GM12878 (cell line): ENCODE data around the gene UAP1L1. TPM values are rescaled to one million over a fixed set of nuclear protein-coding genes. Genes with fewer than 3 reads are reported as not detected.

Experiments used
- ATAC-seq: fragments of 200-7000 bp; cut with Tn5 transposase; 3 replicates; pipeline ENCODE4 v1.9.1; 2020; ENCODE audit warnings: mild to moderate bottlenecking, moderate library complexity
- BruUV-seq: library from RNA; stranded (reverse); fragments of 400-500 nt; replicated peaks from 2 replicates; lab custom pipeline; 2021; lab: Mats Ljungman, UMichigan
- CTCF ChIA-PET: fragments of 300-600 bp; sonication (Branson Sonifier 250); formaldehyde crosslinking; extraction: SDS; loops from one replicate; lab custom pipeline; 2021; ENCODE audit warnings: inconsistent platforms; lab: Yijun Ruan, JAX
- POLR2A ChIA-PET: fragments of 350-600 bp; formaldehyde crosslinking; extraction: SDS; loops from one replicate; lab custom pipeline; 2021; ENCODE audit warnings: inconsistent platforms; lab: Charles Lee
- RAD21 ChIA-PET: fragments of 300-600 bp; sonication (Branson Sonifier 250); formaldehyde crosslinking; loops from one replicate; lab custom pipeline; 2023; ENCODE audit warnings: antibody characterized with exemption; ENCODE audit not compliant: unreplicated experiment; lab: Charles Lee
- SMC1A ChIA-PET: fragments of 300-600 bp; sonication (Branson Sonifier 250); formaldehyde crosslinking; loops from one replicate; lab custom pipeline; 2023; ENCODE audit not compliant: unreplicated experiment, uncharacterized antibody; lab: Charles Lee
- DNase-seq: peaks from one replicate; pipeline ENCODE4 v3.0.0-alpha.2; 2011; ENCODE audit warnings: low read depth, low spot score
- FAIRE-seq: peaks from 3 replicates; lab custom pipeline; 2011; peaks lifted over from hg19 to GRCh38; lab: Jason Lieb, UNC
- H2AFZ ChIP-seq: 2 replicates; pipeline ENCODE4 v1.6.0; 2011; ENCODE audit warnings: low read depth, low read length, control low read depth; ENCODE audit not compliant: control insufficient read depth
- H3K27ac ChIP-seq: 2 replicates; pipeline ENCODE4 v1.5.1; 2011; ENCODE audit warnings: control low read depth; ENCODE audit not compliant: control insufficient read depth, insufficient read depth
- H3K27me3 ChIP-seq, 2 experiments: replicated peaks in 1 of 2; 2 replicates each; pipeline versions ENCODE4 v1.6.0 to v1.6.1; 2011; ENCODE audit warnings: low read length in 1 of 2; ENCODE audit not compliant: control insufficient read depth in 2 of 2, insufficient read depth in 2 of 2
- H3K36me3 ChIP-seq, 2 experiments: 2 replicates each; pipeline ENCODE4 v1.5.1; 2011; ENCODE audit warnings: low read length in 1 of 2; ENCODE audit not compliant: control insufficient read depth in 2 of 2, insufficient read depth in 2 of 2
- H3K4me1 ChIP-seq: 2 replicates; pipeline ENCODE4 v1.6.1; 2011; ENCODE audit warnings: mild to moderate bottlenecking, low read length, moderate library complexity, mixed read lengths; ENCODE audit not compliant: control insufficient read depth, insufficient read depth
- H3K4me2 ChIP-seq: 2 replicates; pipeline ENCODE4 v1.6.0; 2011; ENCODE audit warnings: control low read depth; ENCODE audit not compliant: control insufficient read depth, insufficient read depth
- H3K4me3 ChIP-seq: fragments of 200-600 bp; sonication (generic); 2 replicates; pipeline ENCODE4 v1.5.1; 2016
- H3K79me2 ChIP-seq: 2 replicates; pipeline ENCODE4 v1.6.0; 2011; ENCODE audit warnings: low read length; ENCODE audit not compliant: control insufficient read depth, insufficient read depth
- H3K9ac ChIP-seq: 2 replicates; pipeline ENCODE4 v1.8.0; 2011; ENCODE audit warnings: low read length, control low read depth, mixed read lengths; ENCODE audit not compliant: control insufficient read depth, insufficient read depth
- H3K9me3 ChIP-seq: replicated peaks from 3 replicates; pipeline ENCODE4 v1.5.1; 2011; ENCODE audit warnings: mild to moderate bottlenecking, low read length; ENCODE audit not compliant: control insufficient read depth, insufficient read depth
- H4K20me1 ChIP-seq: 2 replicates; pipeline ENCODE4 v1.6.0; 2011; ENCODE audit not compliant: control insufficient read depth, insufficient read depth
- CHD2 ChIP-seq: IDR thresholded peaks from 2 replicates; pipeline ENCODE4 v1.6.1; 2011; ENCODE audit warnings: low read depth, low read length, improper control_type of control experiment, borderline replicate concordance
- EED ChIP-seq: sonication (generic); IDR thresholded peaks from 2 replicates; pipeline ENCODE4 v1.6.1; 2016; ENCODE audit warnings: antibody characterized with exemption, low read depth
- FOS ChIP-seq: IDR thresholded peaks from 3 replicates; pipeline ENCODE4 v1.6.1; 2011; ENCODE audit warnings: borderline replicate concordance; ENCODE audit not compliant: insufficient read length; ENCODE audit errors: extremely low read depth
- HCFC1 ChIP-seq: fragments of 150-350 bp; IDR thresholded peaks from 2 replicates; pipeline ENCODE4 v1.6.1; 2014; ENCODE audit warnings: low read length
- HDAC2 ChIP-seq: fragments of 200-600 bp; sonication (generic); IDR thresholded peaks from 2 replicates; pipeline ENCODE4 v1.6.1; 2017
- IRF4 ChIP-seq: IDR thresholded peaks from 2 replicates; pipeline ENCODE4 v1.6.1; 2011; ENCODE audit warnings: low read depth, low read length
- MTA3 ChIP-seq: IDR thresholded peaks from 2 replicates; pipeline ENCODE4 v1.6.1; 2012; ENCODE audit warnings: low read length, inconsistent platforms, borderline replicate concordance
- NR2C1 ChIP-seq: fragments of 450-650 bp; IDR thresholded peaks from 2 replicates; pipeline ENCODE4 v1.6.1; 2017; ENCODE audit warnings: antibody characterized with exemption, mild to moderate bottlenecking, moderate library complexity
- PAX8 ChIP-seq: fragments of 450-650 bp; IDR thresholded peaks from 2 replicates; pipeline ENCODE4 v1.6.1; 2017; ENCODE audit warnings: mild to moderate bottlenecking, moderate library complexity
- SIX5 ChIP-seq: IDR thresholded peaks from 2 replicates; pipeline ENCODE4 v1.6.1; 2011; ENCODE audit warnings: mild to moderate bottlenecking, low read depth, low read length, moderate library complexity; ENCODE audit not compliant: severe bottlenecking
- TAF1 ChIP-seq: IDR thresholded peaks from 2 replicates; pipeline ENCODE4 v1.6.1; 2011; ENCODE audit warnings: mild to moderate bottlenecking, low read depth, low read length, borderline replicate concordance
- WGBS: methylation state at CpG from one replicate; pipeline ENCODE4 v1.1.6; 2016; ENCODE audit warnings: low lambda C conversion rate; ENCODE audit not compliant: insufficient replicate concordance, insufficient coverage; ENCODE audit errors: missing lambda C conversion rate; 5-methylcytosine and 5-hydroxymethylcytosine counted together
- in situ Hi-C: fragments of 300-500 bp; cut with MboI; formaldehyde crosslinking; loops from 9 replicates; pipeline ENCODE4 v1.14.3; 2018; ENCODE audit warnings: mixed read lengths
- intact Hi-C: fragments of 100-400 bp; cut with micrococcal nuclease; formaldehyde crosslinking; loops from one replicate; pipeline ENCODE4 v1.14.2; 2022; ENCODE audit not compliant: unreplicated experiment
- polyA plus RNA-seq, 11 experiments: library from polyadenylated mRNA; depleted of rRNA in 4 of 11; unstranded in 6 of 11; stranded (reverse) in 5 of 11; fragments of >200 nt; fragmentation: Nextera tagmentation in 4 of 11; fragmentation: Illumina TruSeq in 1 of 11; extraction: Ambion mirVana in 4 of 11; extraction: Trizol in 1 of 11; gene quantifications; 1 replicate in 1 of 11; 2 replicates in 10 of 11; pipeline versions ENCODE4 v1.2.1 to v1.2.3, GENCODE V29; 2011 to 2016; ENCODE audit warnings: inconsistent platforms in 2 of 11, missing spikeins in 2 of 11, low read depth in 1 of 11
- total RNA-seq, 4 experiments: library from RNA; depleted of rRNA in 3 of 4; stranded (reverse); fragments of >200 nt in 3 of 4; fragmentation: Illumina TruSeq in 1 of 4; extraction: Trizol in 1 of 4; gene quantifications; 2 replicates each; pipeline versions ENCODE4 v1.2.1 to v1.2.3, GENCODE V29; 2013 to 2021
- TF ChIP-seq, protein P1 (sequence below): IDR thresholded peaks from 2 replicates; pipeline ENCODE4 v1.6.1; 2012; ENCODE audit warnings: improper control_type of control experiment, low read depth, low read length; ENCODE audit not compliant: insufficient replicate concordance

The UAP1L1 gene
- total and polyA plus RNA-seq, 10 of the 15 experiments (the other 5 are each of a cell fraction or from before 2014, with no cell fraction given): 0.29 to 15.7 (median 5.8) TPM

DNA sequence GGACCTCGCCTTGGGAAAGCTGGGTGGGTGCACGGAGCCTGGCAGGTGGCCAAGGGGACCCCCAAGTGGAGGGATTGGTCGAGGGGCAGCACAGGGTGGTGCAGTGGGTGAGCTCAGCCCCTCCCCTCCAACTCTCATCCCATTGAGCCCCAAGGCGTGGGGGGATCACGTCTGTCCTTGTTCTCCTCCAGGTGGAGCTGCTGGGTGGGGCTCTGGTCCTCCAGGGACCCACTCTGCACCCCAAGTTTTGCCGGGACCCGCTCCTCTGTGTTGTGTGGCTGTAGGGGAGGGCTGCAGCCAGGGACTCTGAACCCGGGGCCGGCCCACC lies 41.8 kb upstream of the UAP1L1 start:
- ChIA-PET SMC1A (interaction anchor here (0.7 to 5.2 kb wide), 21 partner anchors 12 to 269 kb away, joined by 3 to 77 read pairs (median 5); partner anchors contain the start of genes CLIC3 and TMEM141), CTCF (interaction anchor here (0.6 to 4.4 kb wide), 50 partner anchors 9 to 327 kb away, joined by 3 to 163 read pairs (median 5); partner anchors contain the start of genes AJM1, CLIC3, FBXW5 and NPDC1), POLR2A (interaction anchor here (1.0 to 2.6 kb wide), 6 partner anchors 9 to 245 kb away, joined by 3 to 19 read pairs (median 4); partner anchors contain the start of gene TMEM141), RAD21 (interaction anchor here (0.9 to 3.8 kb wide), 21 partner anchors 10 to 294 kb away, joined by 3 to 109 read pairs (median 6); partner anchors contain the start of genes AJM1, SAPCD2 and TMEM141)
- no peak for DNase-seq
- H3K9me3 ChIP-seq: no peaks in the 10 kb centered on the region
- peak overlapping the region; percentile 79 for H3K4me2 ChIP-seq
- no peak for FAIRE-seq
- H4K20me1 ChIP-seq: no peaks in the 10 kb centered on the region
- WGBS: 24% methylated on average over 9 of the region's 9 CpGs
- H2AFZ ChIP-seq: no peak overlapping the region
- H3K79me2 ChIP-seq: no peaks in the 10 kb centered on the region
- peaks cover 31% of the 10 kb centered on the region for H3K4me1 ChIP-seq
- no peak overlapping the region for H3K27ac ChIP-seq
- in situ Hi-C loops (loop anchor here (5.0 kb wide), 2 partner anchors 88 to 238 kb away; partner anchors contain the start of genes C8G and CCDC183), intact Hi-C loops (loop anchor here (1.0 to 5.0 kb wide), 3 partner anchors 87 to 248 kb away; partner anchors contain the start of gene PHPT1)
- H3K36me3 ChIP-seq: no peaks in the 10 kb centered on the region
- H3K9ac ChIP-seq: no peak overlapping the region
- H3K4me3 ChIP-seq: no peak overlapping the region
- no peaks in the 10 kb centered on the region for H3K27me3 ChIP-seq
- no peak for ATAC-seq
- no peak for TF ChIP-seq MTA3
- TF ChIP-seq CHD2: 0 out of 2 replicates have a peak, but pooled peaks have one; percentile 2
- BruUV-seq: no TSS peak

DNA sequence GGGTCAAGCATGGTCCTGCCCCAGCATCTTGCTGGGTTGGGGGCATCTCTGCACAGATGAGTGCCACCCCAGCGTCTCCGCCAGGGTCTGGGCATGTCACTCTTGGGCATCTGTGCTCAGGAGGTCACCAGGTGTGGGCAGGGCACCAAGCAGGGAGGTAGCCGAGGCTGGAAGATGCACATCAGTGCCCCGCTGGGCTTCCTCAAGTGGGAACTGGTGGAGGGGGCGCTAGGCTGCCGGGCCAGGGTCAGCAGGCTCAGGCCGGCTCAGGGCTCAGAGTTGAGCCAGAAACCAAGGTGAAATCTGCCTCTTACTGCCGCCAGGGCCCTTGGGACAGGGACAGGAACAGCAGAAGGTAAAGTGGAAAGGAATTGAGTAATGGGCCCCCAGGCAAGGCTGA lies 41.4 kb upstream of the UAP1L1 start:
- H4K20me1 ChIP-seq: no peaks in the 10 kb centered on the region
- H3K36me3 ChIP-seq: no peaks in the 10 kb centered on the region
- no peak overlapping the region for H3K9ac ChIP-seq
- peaks cover 26% of the 10 kb centered on the region for H3K4me1 ChIP-seq
- CTCF ChIA-PET: interaction anchor here (0.6 to 4.4 kb wide), 39 partner anchors 9 to 328 kb away, joined by 3 to 163 read pairs (median 7); partner anchors contain the start of genes AJM1, CLIC3, FBXW5 and NPDC1
- intact Hi-C loops (loop anchor here (1.0 to 5.0 kb wide), 3 partner anchors 88 to 249 kb away; partner anchors contain the start of gene PHPT1), in situ Hi-C loops (loop anchor here (5.0 kb wide), 2 partner anchors 89 to 239 kb away; partner anchors contain the start of genes C8G and CCDC183)
- no peak overlapping the region for H3K27ac ChIP-seq
- ATAC-seq (no peak), FAIRE-seq (no peak), DNase-seq (no peak)
- no peak overlapping the region for H2AFZ ChIP-seq
- RAD21 ChIA-PET: interaction anchor here (0.9 to 3.8 kb wide), 15 partner anchors 11 to 270 kb away, joined by 3 to 109 read pairs (median 4); partner anchors contain the start of gene TMEM141
- H3K27me3 ChIP-seq: no peaks in the 10 kb centered on the region
- no peak overlapping the region for H3K4me3 ChIP-seq
- POLR2A ChIA-PET: interaction anchor here (1.1 to 2.6 kb wide), 4 partner anchors 9 to 246 kb away, joined by 4 to 19 read pairs (median 4); partner anchors contain the start of gene TMEM141
- BruUV-seq: no TSS peak
- H3K79me2 ChIP-seq: no peaks in the 10 kb centered on the region
- WGBS: 44% methylated on average over 8 of the region's 8 CpGs
- H3K9me3 ChIP-seq: no peaks in the 10 kb centered on the region
- SMC1A ChIA-PET: interaction anchor here (0.8 to 5.2 kb wide), 13 partner anchors 13 to 259 kb away, joined by 3 to 77 read pairs (median 5); partner anchors contain the start of gene CLIC3
- TF ChIP-seq HDAC2 (no peak), EED (no peak), IRF4 (no peak), SIX5 (no peak), HCFC1 (no peak), PAX8 (no peak), TAF1 (no peak), FOS (no peak), NR2C1 (no peak)
- TF ChIP-seq, protein P1, sequence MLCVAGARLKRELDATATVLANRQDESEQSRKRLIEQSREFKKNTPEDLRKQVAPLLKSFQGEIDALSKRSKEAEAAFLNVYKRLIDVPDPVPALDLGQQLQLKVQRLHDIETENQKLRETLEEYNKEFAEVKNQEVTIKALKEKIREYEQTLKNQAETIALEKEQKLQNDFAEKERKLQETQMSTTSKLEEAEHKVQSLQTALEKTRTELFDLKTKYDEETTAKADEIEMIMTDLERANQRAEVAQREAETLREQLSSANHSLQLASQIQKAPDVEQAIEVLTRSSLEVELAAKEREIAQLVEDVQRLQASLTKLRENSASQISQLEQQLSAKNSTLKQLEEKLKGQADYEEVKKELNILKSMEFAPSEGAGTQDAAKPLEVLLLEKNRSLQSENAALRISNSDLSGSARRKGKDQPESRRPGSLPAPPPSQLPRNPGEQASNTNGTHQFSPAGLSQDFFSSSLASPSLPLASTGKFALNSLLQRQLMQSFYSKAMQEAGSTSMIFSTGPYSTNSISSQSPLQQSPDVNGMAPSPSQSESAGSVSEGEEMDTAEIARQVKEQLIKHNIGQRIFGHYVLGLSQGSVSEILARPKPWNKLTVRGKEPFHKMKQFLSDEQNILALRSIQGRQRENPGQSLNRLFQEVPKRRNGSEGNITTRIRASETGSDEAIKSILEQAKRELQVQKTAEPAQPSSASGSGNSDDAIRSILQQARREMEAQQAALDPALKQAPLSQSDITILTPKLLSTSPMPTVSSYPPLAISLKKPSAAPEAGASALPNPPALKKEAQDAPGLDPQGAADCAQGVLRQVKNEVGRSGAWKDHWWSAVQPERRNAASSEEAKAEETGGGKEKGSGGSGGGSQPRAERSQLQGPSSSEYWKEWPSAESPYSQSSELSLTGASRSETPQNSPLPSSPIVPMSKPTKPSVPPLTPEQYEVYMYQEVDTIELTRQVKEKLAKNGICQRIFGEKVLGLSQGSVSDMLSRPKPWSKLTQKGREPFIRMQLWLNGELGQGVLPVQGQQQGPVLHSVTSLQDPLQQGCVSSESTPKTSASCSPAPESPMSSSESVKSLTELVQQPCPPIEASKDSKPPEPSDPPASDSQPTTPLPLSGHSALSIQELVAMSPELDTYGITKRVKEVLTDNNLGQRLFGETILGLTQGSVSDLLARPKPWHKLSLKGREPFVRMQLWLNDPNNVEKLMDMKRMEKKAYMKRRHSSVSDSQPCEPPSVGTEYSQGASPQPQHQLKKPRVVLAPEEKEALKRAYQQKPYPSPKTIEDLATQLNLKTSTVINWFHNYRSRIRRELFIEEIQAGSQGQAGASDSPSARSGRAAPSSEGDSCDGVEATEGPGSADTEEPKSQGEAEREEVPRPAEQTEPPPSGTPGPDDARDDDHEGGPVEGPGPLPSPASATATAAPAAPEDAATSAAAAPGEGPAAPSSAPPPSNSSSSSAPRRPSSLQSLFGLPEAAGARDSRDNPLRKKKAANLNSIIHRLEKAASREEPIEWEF: no peak
- H3K4me2 ChIP-seq: no peak overlapping the region
